HepG2 (cell line): ENCODE measurements around the gene HEXD. TPM values are rescaled to one million over a fixed set of nuclear protein-coding genes. Genes with fewer than 3 reads are reported as not detected.
A peak's percentile ranks its signal among the peaks of the same experiment; 100 is the strongest.

Source experiments
- CAMTA2 ChIP-seq: sonication (generic); formaldehyde crosslinking; IDR thresholded peaks from 2 replicates; pipeline ENCODE4 v1.4.0; 2020; ENCODE audit warnings: mild to moderate bottlenecking, missing genetic modification reagents, borderline replicate concordance
- CREBL2 ChIP-seq: sonication (generic); formaldehyde crosslinking; IDR thresholded peaks from 2 replicates; pipeline ENCODE4 v1.8.1; 2023; ENCODE audit warnings: missing genetic modification reagents, mild to moderate bottlenecking, borderline replicate concordance
- HDAC1 ChIP-seq: sonication (generic); formaldehyde crosslinking; IDR thresholded peaks from 2 replicates; pipeline ENCODE4 v1.5.1; 2020; ENCODE audit warnings: mild to moderate bottlenecking, missing genetic modification reagents
- KMT2A ChIP-seq: sonication (generic); formaldehyde crosslinking; IDR thresholded peaks from 2 replicates; pipeline ENCODE4 v1.4.0; 2020; ENCODE audit warnings: missing genetic modification reagents
- MBD4 ChIP-seq: IDR thresholded peaks from 2 replicates; pipeline ENCODE4 v1.6.1; 2012; ENCODE audit warnings: low read length, inconsistent platforms, borderline replicate concordance
- MED1 ChIP-seq: sonication (generic); formaldehyde crosslinking; IDR thresholded peaks from 2 replicates; pipeline ENCODE4 v1.4.0; 2020; ENCODE audit warnings: missing genetic modification reagents
- MXD1 ChIP-seq: sonication (generic); formaldehyde crosslinking; IDR thresholded peaks from 2 replicates; pipeline ENCODE4 v1.4.0; 2020; ENCODE audit warnings: mild to moderate bottlenecking, missing genetic modification reagents
- NFE2L2 ChIP-seq: fragments of 150-350 bp; IDR thresholded peaks from 2 replicates; pipeline ENCODE4 v1.6.1; 2014; ENCODE audit warnings: low read length
- NR2F2 ChIP-seq: IDR thresholded peaks from 2 replicates; pipeline ENCODE4 v1.6.1; 2012; ENCODE audit warnings: low read depth, inconsistent platforms, borderline replicate concordance
- POLR2AphosphoS2 ChIP-seq: IDR thresholded peaks from 2 replicates; pipeline ENCODE4 v1.6.1; 2011; ENCODE audit warnings: low read depth, low read length, improper control_type of control experiment
- RNF2 ChIP-seq: fragments of 450-650 bp; conservative IDR thresholded peaks from 2 replicates; pipeline ENCODE4 v1.6.1; 2016; ENCODE audit warnings: low read depth
- SAP130 ChIP-seq: IDR thresholded peaks from 2 replicates; pipeline ENCODE4 v1.6.1; 2016; ENCODE audit warnings: low read depth
- SATB2 ChIP-seq: sonication (generic); formaldehyde crosslinking; IDR thresholded peaks from 2 replicates; pipeline ENCODE4 v1.5.0; 2020; ENCODE audit warnings: missing genetic modification reagents
- SRY ChIP-seq: sonication (generic); formaldehyde crosslinking; IDR thresholded peaks from 2 replicates; pipeline ENCODE4 v1.8.0; 2022; ENCODE audit warnings: mild to moderate bottlenecking, missing genetic modification reagents
- ZHX2 ChIP-seq, 2 experiments: sonication (generic) in 1 of 2; formaldehyde crosslinking in 1 of 2; IDR thresholded peaks; 2 replicates each; pipeline versions ENCODE4 v1.6.1 to v1.9.0; 2014 to 2022; ENCODE audit warnings: antibody characterized with exemption in 1 of 2, borderline replicate concordance in 1 of 2, inconsistent platforms in 1 of 2, low read depth in 1 of 2, missing genetic modification reagents in 1 of 2
- ZNF138 ChIP-seq: sonication (generic); formaldehyde crosslinking; IDR thresholded peaks from 2 replicates; pipeline ENCODE4 v1.5.0; 2020; ENCODE audit warnings: mild to moderate bottlenecking, low read depth, missing genetic modification reagents
- ZNF24 ChIP-seq: fragments of 450-650 bp; IDR thresholded peaks from 2 replicates; pipeline ENCODE4 v1.6.1; 2017; ENCODE audit warnings: antibody characterized with exemption, mild to moderate bottlenecking
- ZNF350 ChIP-seq: sonication (generic); formaldehyde crosslinking; IDR thresholded peaks from 2 replicates; pipeline ENCODE4 v1.4.0; 2020; ENCODE audit warnings: mild to moderate bottlenecking, low read depth, missing genetic modification reagents, borderline replicate concordance
- ZNF574 ChIP-seq: sonication (generic); formaldehyde crosslinking; IDR thresholded peaks from 2 replicates; pipeline ENCODE4 v1.4.0; 2020; ENCODE audit warnings: missing genetic modification reagents
- ZNF768 ChIP-seq: sonication (generic); formaldehyde crosslinking; IDR thresholded peaks from 2 replicates; pipeline ENCODE4 v1.4.0; 2020; ENCODE audit warnings: missing genetic modification reagents
- ZNF816 ChIP-seq: sonication (generic); formaldehyde crosslinking; IDR thresholded peaks from 2 replicates; pipeline ENCODE4 v1.8.0; 2022; ENCODE audit warnings: missing genetic modification reagents, mild to moderate bottlenecking, borderline replicate concordance
- polyA plus RNA-seq, 8 experiments: library from polyadenylated mRNA; depleted of rRNA in 3 of 8; stranded (reverse) in 7 of 8; unstranded in 1 of 8; fragments of >200 nt; fragmentation: Illumina TruSeq in 4 of 8; extraction: Trizol in 4 of 8; gene quantifications; 2 replicates each; pipeline versions ENCODE4 v1.2.1 to v1.2.3, GENCODE V29; 2011 to 2016; ENCODE audit warnings: low read depth in 4 of 8, missing spikeins in 1 of 8, mixed read lengths in 1 of 8; ENCODE audit not compliant: insufficient read depth in 1 of 8
- total RNA-seq, 5 experiments: library from RNA; depleted of rRNA; stranded (reverse); fragments of >200 nt; fragmentation: Illumina TruSeq; extraction: Trizol; gene quantifications; 2 replicates each; pipeline ENCODE4 v1.2.3, GENCODE V29; 2016; ENCODE audit warnings: low read depth in 1 of 5

HEXD gene
- total and polyA plus RNA-seq, 2 of the 13 experiments (the other 11 are each of a cell fraction or from before 2014, with no cell fraction given) = 22.3 to 41.8 TPM

GRCh38 chr17:82458885-82459424 is 40.8 kb downstream of the HEXD start (continued):
- no peak for TF ChIP-seq ZHX2 (IDR thresholded peaks at IDR 0.05; ENCODE audit: low read depth)
- TF ChIP-seq ZHX2 (CRISPR knock-in tag; IDR thresholded peaks at IDR 0.05; ENCODE audit: borderline replicate concordance) = peak; percentile 78; the same call in 1 of the 2 replicates
- TF ChIP-seq ZNF24 = no peak
- TF ChIP-seq KMT2A (CRISPR knock-in tag) = peak; percentile 19
- TF ChIP-seq MXD1 (CRISPR knock-in tag) = no peak; the same call in 1 of the 2 replicates
- no peak for TF ChIP-seq MED1
- peak; percentile 22; the same call in 1 of the 2 replicates for TF ChIP-seq SAP130 (CRISPR knock-in tag)
- TF ChIP-seq POLR2AphosphoS2 = 0 out of 2 replicates have a peak, but pooled peaks have one; percentile 2
- no peak for TF ChIP-seq MBD4
- 0 out of 2 replicates have a peak, but pooled peaks have one; percentile 46 for TF ChIP-seq ZNF138
- 0 out of 2 replicates have a peak, but pooled peaks have one; percentile 31 for TF ChIP-seq ZNF816
- 0 out of 2 replicates have a peak, but pooled peaks have one; percentile 74 for TF ChIP-seq SATB2 (CRISPR knock-in tag)
- TF ChIP-seq SRY (CRISPR knock-in tag) = 0 out of 2 replicates have a peak, but pooled peaks have one; percentile 27
- TF ChIP-seq CAMTA2 (CRISPR knock-in tag) = no peak
- TF ChIP-seq ZNF350 = 0 out of 2 replicates have a peak, but pooled peaks have one; percentile 10
- peak; percentile 54; the same call in 1 of the 2 replicates for TF ChIP-seq ZNF768 (CRISPR knock-in tag)
- TF ChIP-seq ZNF574 (CRISPR knock-in tag) = no peak
- TF ChIP-seq CREBL2 (CRISPR knock-in tag) = 0 out of 2 replicates have a peak, but pooled peaks have one; percentile 13
- 0 out of 2 replicates have a peak, but pooled peaks have one; percentile 28 for TF ChIP-seq RNF2
- TF ChIP-seq NR2F2 = no peak
- TF ChIP-seq HDAC1 (CRISPR knock-in tag) = peak; percentile 67
- TF ChIP-seq NFE2L2 = no peak
